SU-DHL-6 (cell line): Measurements from ENCODE around the gene EPAS1.

ENCODE experiments used
- EZH2phosphoT487 ChIP-seq: fragments of 200-600 bp; sonication (generic), shearing (Covaris generic); conservative IDR thresholded peaks from 2 replicates; pipeline ENCODE4 v1.6.1; 2018; ENCODE audit warnings: mild to moderate bottlenecking, antibody characterized with exemption, low read length, moderate library complexity, mixed read lengths
- TF ChIP-seq, protein P1 (sequence below): fragments of 200-600 bp; sonication (generic); IDR thresholded peaks from one replicate; pipeline ENCODE4 v1.5.1; 2017; ENCODE audit warnings: antibody characterized with exemption, mild to moderate bottlenecking, low read length, moderate library complexity; ENCODE audit not compliant: insufficient read depth, poor library complexity, severe bottlenecking

GRCh38 chr2:46299365-46300263, 2.4 kb downstream of the EPAS1 start:
- TF ChIP-seq, protein P1, sequence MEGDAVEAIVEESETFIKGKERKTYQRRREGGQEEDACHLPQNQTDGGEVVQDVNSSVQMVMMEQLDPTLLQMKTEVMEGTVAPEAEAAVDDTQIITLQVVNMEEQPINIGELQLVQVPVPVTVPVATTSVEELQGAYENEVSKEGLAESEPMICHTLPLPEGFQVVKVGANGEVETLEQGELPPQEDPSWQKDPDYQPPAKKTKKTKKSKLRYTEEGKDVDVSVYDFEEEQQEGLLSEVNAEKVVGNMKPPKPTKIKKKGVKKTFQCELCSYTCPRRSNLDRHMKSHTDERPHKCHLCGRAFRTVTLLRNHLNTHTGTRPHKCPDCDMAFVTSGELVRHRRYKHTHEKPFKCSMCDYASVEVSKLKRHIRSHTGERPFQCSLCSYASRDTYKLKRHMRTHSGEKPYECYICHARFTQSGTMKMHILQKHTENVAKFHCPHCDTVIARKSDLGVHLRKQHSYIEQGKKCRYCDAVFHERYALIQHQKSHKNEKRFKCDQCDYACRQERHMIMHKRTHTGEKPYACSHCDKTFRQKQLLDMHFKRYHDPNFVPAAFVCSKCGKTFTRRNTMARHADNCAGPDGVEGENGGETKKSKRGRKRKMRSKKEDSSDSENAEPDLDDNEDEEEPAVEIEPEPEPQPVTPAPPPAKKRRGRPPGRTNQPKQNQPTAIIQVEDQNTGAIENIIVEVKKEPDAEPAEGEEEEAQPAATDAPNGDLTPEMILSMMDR: no peak
- no peak for TF ChIP-seq EZH2phosphoT487
